ENCODE results near the gene STON2.

- TF ChIP-seq RXRA (CRISPR knock-in tag; IDR thresholded peaks at IDR 0.05) (no peak), POLR2A (IDR thresholded peaks at IDR 0.05; ENCODE audit: insufficient read depth in 1 of 2, low read depth in 2 of 2, low read length in 2 of 2) (no peak), EZH2 (conservative IDR thresholded peaks at IDR 0.05; ENCODE audit: low read depth, low read length) (no peak), ZNF253 (CRISPR knock-in tag; IDR thresholded peaks at IDR 0.05; ENCODE audit: borderline replicate concordance) (no peak), ZNF275 (CRISPR knock-in tag; IDR thresholded peaks at IDR 0.05; ENCODE audit: borderline replicate concordance) (no peak)
- TF ChIP-seq, protein P1, sequence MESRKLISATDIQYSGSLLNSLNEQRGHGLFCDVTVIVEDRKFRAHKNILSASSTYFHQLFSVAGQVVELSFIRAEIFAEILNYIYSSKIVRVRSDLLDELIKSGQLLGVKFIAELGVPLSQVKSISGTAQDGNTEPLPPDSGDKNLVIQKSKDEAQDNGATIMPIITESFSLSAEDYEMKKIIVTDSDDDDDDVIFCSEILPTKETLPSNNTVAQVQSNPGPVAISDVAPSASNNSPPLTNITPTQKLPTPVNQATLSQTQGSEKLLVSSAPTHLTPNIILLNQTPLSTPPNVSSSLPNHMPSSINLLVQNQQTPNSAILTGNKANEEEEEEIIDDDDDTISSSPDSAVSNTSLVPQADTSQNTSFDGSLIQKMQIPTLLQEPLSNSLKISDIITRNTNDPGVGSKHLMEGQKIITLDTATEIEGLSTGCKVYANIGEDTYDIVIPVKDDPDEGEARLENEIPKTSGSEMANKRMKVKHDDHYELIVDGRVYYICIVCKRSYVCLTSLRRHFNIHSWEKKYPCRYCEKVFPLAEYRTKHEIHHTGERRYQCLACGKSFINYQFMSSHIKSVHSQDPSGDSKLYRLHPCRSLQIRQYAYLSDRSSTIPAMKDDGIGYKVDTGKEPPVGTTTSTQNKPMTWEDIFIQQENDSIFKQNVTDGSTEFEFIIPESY (CRISPR knock-in tag; IDR thresholded peaks at IDR 0.05) = no peak
- TF ChIP-seq, protein P2, sequence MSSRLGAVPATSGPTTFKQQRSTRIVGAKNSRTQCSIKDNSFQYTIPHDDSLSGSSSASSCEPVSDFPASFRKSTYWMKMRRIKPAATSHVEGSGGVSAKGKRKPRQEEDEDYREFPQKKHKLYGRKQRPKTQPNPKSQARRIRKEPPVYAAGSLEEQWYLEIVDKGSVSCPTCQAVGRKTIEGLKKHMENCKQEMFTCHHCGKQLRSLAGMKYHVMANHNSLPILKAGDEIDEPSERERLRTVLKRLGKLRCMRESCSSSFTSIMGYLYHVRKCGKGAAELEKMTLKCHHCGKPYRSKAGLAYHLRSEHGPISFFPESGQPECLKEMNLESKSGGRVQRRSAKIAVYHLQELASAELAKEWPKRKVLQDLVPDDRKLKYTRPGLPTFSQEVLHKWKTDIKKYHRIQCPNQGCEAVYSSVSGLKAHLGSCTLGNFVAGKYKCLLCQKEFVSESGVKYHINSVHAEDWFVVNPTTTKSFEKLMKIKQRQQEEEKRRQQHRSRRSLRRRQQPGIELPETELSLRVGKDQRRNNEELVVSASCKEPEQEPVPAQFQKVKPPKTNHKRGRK (CRISPR knock-in tag; IDR thresholded peaks at IDR 0.05) = no peak
- TF ChIP-seq, protein P3, sequence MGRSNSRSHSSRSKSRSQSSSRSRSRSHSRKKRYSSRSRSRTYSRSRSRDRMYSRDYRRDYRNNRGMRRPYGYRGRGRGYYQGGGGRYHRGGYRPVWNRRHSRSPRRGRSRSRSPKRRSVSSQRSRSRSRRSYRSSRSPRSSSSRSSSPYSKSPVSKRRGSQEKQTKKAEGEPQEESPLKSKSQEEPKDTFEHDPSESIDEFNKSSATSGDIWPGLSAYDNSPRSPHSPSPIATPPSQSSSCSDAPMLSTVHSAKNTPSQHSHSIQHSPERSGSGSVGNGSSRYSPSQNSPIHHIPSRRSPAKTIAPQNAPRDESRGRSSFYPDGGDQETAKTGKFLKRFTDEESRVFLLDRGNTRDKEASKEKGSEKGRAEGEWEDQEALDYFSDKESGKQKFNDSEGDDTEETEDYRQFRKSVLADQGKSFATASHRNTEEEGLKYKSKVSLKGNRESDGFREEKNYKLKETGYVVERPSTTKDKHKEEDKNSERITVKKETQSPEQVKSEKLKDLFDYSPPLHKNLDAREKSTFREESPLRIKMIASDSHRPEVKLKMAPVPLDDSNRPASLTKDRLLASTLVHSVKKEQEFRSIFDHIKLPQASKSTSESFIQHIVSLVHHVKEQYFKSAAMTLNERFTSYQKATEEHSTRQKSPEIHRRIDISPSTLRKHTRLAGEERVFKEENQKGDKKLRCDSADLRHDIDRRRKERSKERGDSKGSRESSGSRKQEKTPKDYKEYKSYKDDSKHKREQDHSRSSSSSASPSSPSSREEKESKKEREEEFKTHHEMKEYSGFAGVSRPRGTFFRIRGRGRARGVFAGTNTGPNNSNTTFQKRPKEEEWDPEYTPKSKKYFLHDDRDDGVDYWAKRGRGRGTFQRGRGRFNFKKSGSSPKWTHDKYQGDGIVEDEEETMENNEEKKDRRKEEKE (IDR thresholded peaks at IDR 0.05) = no peak
Measured at GRCh38 chr14:81319314-81319713, 80.8 kb downstream of the STON2 start.
